ENCODE results near the gene HK3.

The HK3 gene

DNA sequence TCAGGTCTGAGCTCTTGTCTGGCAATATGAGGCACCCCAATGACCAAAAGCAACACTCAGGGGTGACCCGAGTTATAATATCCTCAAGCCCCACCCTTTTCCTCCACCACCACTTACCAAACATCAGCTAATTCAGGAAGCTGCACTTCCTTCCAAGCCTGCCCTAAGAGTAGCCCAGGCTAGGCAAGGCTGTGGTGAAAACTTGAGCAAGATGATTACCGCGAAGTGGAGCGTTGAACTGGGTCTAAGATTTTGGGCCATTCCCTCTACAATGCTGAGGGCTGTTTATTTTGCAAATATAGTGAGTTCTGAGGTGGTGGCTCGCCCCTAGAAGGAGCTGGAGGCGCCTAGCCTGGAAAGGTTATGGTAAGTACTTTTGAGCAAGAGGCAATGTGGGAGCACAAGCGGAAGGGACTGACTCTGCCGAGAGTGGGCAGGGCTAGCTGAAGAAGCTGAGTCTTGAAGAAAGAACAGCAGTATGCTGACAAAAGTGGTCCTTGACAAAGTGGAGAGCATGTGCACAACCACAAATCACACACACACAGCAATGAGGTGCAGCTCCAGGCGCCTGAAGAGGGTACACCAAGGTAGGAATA, at the start of gene HK3:
TSS of gene HK3 (minus strand) at position 51 of the 596 bp plus-strand sequence. CDS start 3,187 bp downstream, outside the sequence.
- DNase-seq, result no peak

GRCh38 chr5:176948458-176948857, 49.3 kb upstream of the HK3 start:
- no peak for DNase-seq

- no peak for DNase-seq
Measured at GRCh38 chr5:176947847-176948246, 48.7 kb upstream of the HK3 start.

- no peak for DNase-seq
Measured at GRCh38 chr5:176944268-176944667, 45.1 kb upstream of the HK3 start.

DNA sequence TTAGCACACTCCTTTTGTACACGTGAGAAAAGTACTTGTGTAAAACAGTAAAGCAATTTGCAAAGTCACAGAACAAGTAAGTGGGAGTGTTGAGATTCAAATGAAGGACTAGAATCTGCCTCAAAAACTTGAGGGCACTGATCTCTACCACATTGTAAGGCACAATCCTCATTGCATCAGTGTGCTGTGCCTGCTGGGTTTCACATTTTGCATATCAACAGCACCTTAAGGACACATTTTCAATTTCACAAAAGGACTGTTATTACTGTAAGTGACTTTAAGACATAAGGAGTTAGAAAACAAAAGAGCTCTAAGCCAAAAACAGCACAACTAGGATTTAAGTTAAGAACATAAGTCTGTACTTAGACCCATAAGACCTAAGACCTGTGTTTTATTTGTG, 44.7 kb upstream of the HK3 start:
- DNase-seq, result no peak

DNA sequence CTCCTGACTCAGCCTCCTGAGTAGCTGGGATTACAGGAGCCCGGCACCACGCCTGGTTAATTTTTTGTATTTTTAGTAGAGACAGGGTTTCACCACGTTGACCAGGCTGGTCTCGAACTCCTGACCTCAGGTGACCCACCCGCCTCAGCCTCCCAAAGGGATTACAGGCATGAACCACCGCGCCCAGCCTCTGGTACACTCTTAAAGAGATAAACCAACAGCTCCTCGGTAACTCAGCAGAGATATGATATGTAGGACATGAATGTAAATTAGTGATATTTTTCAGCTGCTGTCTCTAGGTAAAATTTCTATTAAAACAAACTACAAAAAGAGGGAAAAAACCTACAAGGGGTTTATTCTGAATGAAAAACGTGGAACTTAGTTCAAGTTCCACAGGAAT, 42.8 kb upstream of the HK3 start:
- DNase-seq, result no peak

GRCh38 chr5:176938472-176938871, 39.3 kb upstream of the HK3 start:
- DNase-seq, result no peak

- no peak for DNase-seq
Measured at GRCh38 chr5:176935017-176935416, 35.9 kb upstream of the HK3 start.

DNA sequence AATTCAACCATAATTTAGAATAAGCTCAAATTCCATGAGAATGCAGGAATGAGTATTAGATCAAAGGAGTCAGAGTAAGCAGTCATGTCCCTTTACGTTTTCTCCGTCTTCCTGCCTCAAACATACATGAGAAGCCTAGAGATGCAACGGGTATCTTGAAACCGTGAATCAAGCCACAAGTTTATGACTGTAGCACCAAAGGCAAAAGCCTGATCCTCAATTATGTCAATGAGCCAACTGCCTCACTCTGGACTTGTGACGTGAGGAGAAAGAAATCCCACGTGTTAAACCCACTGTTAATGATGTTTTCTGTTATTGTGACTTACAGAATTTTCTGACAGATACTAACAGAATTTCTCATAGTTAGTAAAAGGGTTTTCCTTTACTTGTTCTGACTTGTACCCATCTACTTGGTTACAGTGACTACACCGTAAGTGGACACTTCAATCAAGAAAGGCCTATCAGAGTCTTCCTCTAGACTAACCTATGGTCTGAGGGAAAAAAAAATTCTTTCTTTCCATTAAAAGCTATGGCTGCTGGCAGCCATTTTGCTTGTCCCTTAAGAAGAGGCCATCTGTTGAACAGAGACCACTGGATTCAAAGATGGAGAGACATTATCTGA, 35.3 kb upstream of the HK3 start:
- no peak for DNase-seq

DNA sequence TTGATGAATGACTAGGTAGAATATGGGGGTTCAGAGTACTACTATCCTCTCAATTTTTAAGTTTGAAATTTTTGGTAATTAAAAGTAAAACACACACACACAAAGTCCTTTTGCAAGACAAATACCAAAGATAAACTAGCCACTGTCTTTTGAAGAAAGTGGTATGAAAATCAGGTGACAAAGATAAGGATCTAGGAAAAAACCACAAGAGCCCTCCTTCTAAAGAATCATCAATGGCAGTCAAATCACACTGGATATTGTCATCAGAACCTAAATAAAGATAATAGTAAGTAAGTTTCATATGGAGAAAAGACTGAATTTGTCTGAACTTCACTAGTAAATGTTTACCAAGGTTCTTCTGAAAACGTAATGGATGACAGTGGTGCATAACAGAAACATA, 30.5 kb upstream of the HK3 start:
- no peak for DNase-seq

DNA sequence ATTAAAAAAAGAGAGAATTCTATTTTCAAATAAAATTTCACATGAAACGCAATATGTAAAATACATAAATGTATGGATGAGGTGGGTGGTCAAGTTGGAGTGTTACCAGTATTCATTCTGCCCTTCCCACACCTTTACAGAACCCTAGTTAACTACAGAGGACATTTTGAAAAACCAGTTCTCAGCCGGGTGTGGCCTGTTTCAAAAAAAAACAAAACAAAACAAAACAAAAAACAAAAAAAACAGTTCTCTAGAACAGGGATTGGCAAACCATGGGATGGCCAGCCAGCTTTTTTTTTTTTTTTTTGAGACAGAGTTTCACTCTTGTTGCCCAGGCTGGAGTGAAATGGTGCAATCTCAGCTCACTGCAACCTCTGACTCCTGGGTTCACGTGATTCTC, 28.4 kb upstream of the HK3 start:
- DNase-seq, result no peak

GRCh38 chr5:176922817-176923216, 23.7 kb upstream of the HK3 start:
- no peak for DNase-seq

GRCh38 chr5:176921714-176922113, 22.6 kb upstream of the HK3 start:
- DNase-seq, result no peak

GRCh38 chr5:176918613-176919012, 19.5 kb upstream of the HK3 start:
- no peak for DNase-seq

- DNase-seq, result no peak
Measured at GRCh38 chr5:176916337-176916736, 17.2 kb upstream of the HK3 start.

- DNase-seq, result no peak
Measured at GRCh38 chr5:176915906-176916305, 16.8 kb upstream of the HK3 start.

GRCh38 chr5:176912115-176912514, 13.0 kb upstream of the HK3 start:
- DNase-seq, result no peak

DNA sequence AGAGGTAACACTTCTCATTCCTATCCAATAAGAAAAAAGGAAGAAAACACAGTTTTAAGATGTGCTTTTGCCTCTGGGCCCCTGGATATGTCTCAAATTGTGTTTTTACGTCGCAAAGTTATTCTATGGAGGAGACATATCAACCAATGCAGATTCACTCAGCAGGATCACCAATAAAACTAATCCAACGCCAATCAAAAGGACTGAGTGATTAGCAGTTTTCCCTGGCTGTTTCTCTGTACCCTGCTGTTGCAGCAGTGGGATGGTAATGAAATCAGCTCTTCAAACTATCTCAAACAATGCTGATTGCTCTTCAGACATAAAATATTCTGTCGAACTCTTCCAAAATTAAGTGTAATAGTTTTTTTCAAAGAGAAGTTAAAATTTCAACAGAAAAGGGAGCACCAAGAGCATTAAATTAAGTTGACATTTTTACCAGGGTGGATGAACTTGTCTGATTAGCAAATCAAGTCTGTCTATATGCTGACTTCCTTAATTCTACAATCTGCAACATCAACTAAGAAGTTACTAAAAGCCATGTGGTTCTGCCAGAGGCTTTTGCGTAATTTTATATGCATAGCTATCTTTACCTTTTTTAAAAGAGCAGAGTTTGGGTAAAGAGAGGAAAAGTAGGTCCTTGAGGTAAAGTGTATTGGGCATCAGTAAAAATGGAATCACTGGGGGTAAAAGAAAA, 9.7 kb upstream of the HK3 start:
- no peak for DNase-seq

- DNase-seq, result no peak
Measured at GRCh38 chr5:176906796-176907195, 7.7 kb upstream of the HK3 start.

DNA sequence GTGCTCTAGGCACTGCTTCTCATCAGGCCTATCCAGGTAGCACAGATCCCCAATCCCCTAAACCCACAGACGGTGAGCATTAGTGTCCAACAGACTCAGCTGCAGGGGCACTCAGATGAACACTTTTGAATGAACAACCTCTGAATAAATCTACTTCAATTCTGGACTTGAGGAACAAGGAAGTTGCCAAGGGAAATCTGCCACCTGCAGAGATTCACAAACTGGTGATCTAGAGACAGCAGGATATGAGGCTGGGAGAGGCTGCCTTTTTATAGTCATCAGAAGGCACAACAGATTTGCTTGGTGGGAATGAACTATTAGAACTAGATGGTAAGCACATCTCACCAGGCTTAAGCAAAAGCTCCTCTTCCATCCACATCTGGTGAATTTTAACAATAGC, 7.0 kb upstream of the HK3 start:
- no peak for DNase-seq

DNA sequence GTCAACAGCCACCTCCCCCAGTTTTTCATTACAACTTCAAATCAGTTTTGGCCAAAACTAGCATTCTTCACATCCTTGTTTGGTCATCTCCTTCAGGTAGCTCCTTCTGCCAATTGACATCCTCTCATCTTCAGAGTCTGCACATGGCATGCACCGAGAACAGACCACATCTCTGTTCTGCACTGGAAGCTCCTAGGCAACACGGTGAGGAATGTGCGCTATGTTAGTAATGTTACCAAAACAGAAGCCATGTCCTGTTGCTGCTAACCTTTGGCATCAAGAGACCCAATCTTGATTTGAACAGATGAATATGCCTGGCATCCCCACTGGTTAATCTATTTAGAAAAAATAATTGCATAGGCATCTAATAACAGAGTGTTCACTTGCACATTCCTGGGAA, 5.1 kb upstream of the HK3 start:
- DNase-seq, result no peak

DNA sequence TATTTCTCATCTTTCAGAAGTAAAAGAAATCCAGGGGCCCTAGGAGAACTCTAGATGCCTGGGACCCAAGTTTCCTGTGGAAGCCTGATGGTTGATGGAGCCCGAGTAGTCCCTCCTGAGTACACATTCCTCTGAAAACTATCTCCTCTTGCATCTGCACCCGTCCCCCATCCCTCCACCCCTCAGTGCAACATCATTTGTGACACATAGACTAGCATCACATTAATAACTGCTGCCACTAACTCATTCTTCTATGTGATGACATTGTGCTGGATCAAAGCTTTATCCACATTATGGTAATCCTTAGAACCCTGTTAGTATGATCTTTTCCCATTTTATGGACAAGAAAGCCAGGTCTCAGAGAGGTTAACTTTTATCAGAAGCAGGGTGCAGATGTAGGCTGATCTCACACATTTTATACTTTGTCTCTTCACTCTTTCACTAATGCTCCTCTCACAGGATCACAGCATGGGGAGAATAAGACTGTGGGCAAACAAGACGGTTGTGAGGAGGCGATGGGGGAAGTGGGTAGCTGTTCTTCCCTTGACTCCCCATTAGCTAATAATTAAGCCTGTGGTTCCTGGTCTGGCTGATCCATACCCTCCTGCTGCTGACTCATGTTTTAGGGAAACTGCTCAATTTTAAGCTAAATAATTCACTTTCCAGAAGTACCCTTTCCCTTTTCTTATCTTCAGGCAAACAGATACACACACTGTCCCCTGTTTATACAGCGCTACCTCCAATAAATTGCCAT, 3.9 kb upstream of the HK3 start:
- DNase-seq, result no peak

DNA sequence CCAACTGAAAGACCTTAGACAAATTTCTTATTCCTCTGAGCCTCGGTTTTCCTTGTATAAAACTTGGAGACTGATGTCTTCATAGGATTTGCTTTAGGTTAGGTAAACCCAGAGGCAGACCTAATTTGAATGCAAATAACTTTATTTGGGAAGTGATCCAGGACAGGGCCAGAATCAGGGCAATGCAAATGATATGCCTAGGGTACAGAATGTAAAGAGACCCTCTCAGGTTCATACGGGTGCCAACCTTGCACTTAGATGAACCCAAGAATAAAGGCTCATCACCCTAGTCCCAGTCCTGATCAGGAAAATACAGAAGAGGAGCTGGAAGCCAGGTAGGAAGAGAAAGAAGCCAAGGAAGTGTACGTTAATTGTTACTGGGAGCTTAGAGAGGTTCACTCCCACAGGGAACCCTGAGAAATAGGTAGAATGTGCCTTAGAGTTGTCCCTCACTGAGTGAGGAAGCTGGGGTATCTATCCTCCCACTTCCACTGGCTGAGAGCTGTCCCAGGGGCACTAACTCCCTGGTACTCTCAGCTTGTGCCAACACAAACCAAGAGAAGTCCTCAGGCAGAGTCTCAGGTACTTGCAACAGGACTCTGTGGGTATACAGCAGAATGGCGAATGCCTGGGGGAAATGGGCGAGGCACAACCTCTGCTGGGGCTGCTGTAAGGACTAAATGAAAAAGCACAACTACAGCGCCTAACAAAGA, 3.1 kb upstream of the HK3 start:
- DNase-seq, result no peak
